Endothelial cell of umbilical vein (primary cell): ENCODE measurements around the gene DDX23. TPM values are rescaled to one million over a fixed set of nuclear protein-coding genes. Genes with fewer than 3 reads are reported as not detected.
"Not testable (repeated sequence)": the region's sequence is repeated elsewhere in the genome, so short reads cannot be mapped to it uniquely, and the experiment has no call there.

Experiments used
- BruUV-seq: library from RNA; stranded (reverse); fragments of 400-500 nt; replicated peaks from 2 replicates; lab custom pipeline; 2021; lab: Mats Ljungman, UMichigan
- CTCF ChIA-PET: fragments of 300-600, 350-600 bp; sonication (Branson Sonifier 250); formaldehyde crosslinking; loops from one replicate; lab custom pipeline; 2021; ENCODE audit warnings: antibody characterized with exemption, inconsistent platforms; lab: Charles Lee
- POLR2A ChIA-PET: fragments of 300-600, 350-600 bp; sonication (Branson Sonifier 250); formaldehyde crosslinking; loops from one replicate; lab custom pipeline; 2021; ENCODE audit warnings: antibody characterized with exemption, inconsistent platforms; lab: Charles Lee
- DNase-seq: peaks from one replicate; pipeline ENCODE4 v3.0.0-alpha.2; 2011; ENCODE audit warnings: low read depth, low spot score
- FAIRE-seq: peaks from 2 replicates; lab custom pipeline; 2011; peaks lifted over from hg19 to GRCh38; lab: Jason Lieb, UNC
- H2AFZ ChIP-seq: 2 replicates; pipeline ENCODE4 v1.6.0; 2012; ENCODE audit warnings: low read depth, low read length, control low read depth, inconsistent platforms
- H3K27ac ChIP-seq: 2 replicates; pipeline ENCODE4 v1.5.1; 2011; ENCODE audit warnings: low read depth, mild to moderate bottlenecking, control low read depth, low read length, moderate library complexity; ENCODE audit not compliant: insufficient read depth
- H3K27me3 ChIP-seq, 2 experiments: 2 replicates each; pipeline versions ENCODE4 v1.6.0 to v1.6.1; 2011; ENCODE audit warnings: low read length in 2 of 2, mixed read lengths in 1 of 2; ENCODE audit not compliant: control insufficient read depth in 2 of 2, insufficient read depth in 2 of 2
- H3K36me3 ChIP-seq, 2 experiments: 2 replicates in 1 of 2; 3 replicates in 1 of 2; pipeline ENCODE4 v1.5.1; 2011; ENCODE audit warnings: low read length in 2 of 2, mild to moderate bottlenecking in 1 of 2, moderate library complexity in 1 of 2; ENCODE audit not compliant: control insufficient read depth in 2 of 2, insufficient read depth in 2 of 2; ENCODE audit errors: extremely low read depth in 1 of 2
- H3K4me1 ChIP-seq: 3 replicates; pipeline ENCODE4 v1.5.1; 2011; ENCODE audit warnings: mild to moderate bottlenecking, low read length; ENCODE audit not compliant: control insufficient read depth, insufficient read depth; ENCODE audit errors: extremely low read depth
- H3K4me2 ChIP-seq: 2 replicates; pipeline ENCODE4 v1.6.1; 2011; ENCODE audit warnings: low read length, control low read depth, mixed read lengths; ENCODE audit not compliant: insufficient read depth
- H3K4me3 ChIP-seq, 3 experiments: fragments of 200-600 bp in 1 of 3; sonication (generic), shearing (Covaris generic) in 1 of 3; replicated peaks in 1 of 3; 2 replicates each; pipeline ENCODE4 v1.5.1; 2011 to 2016; ENCODE audit warnings: control low read depth in 3 of 3, low read length in 3 of 3, mild to moderate bottlenecking in 2 of 3, inconsistent platforms in 1 of 3, low read depth in 1 of 3, moderate library complexity in 1 of 3; ENCODE audit not compliant: insufficient read depth in 1 of 3
- H3K79me2 ChIP-seq: 2 replicates; pipeline ENCODE4 v1.6.0; 2012; ENCODE audit warnings: low read length, inconsistent platforms; ENCODE audit not compliant: control insufficient read depth, insufficient read depth
- H3K9ac ChIP-seq: replicated peaks from 2 replicates; pipeline ENCODE3; 2011; ENCODE audit warnings: low read length, control low read depth; ENCODE audit not compliant: insufficient read depth; ENCODE audit errors: extremely low read depth
- H3K9me1 ChIP-seq: replicated peaks from 3 replicates; pipeline ENCODE4 v1.6.0; 2011; ENCODE audit warnings: mild to moderate bottlenecking, low read length; ENCODE audit not compliant: control insufficient read depth, insufficient read depth; ENCODE audit errors: extremely low read depth
- H3K9me3 ChIP-seq: replicated peaks from 2 replicates; pipeline ENCODE4 v1.5.1; 2012; ENCODE audit warnings: low read length, inconsistent platforms; ENCODE audit not compliant: control insufficient read depth, insufficient read depth
- H4K20me1 ChIP-seq: replicated peaks from 2 replicates; pipeline ENCODE3; 2011; ENCODE audit warnings: mild to moderate bottlenecking, low read length; ENCODE audit not compliant: control insufficient read depth, insufficient read depth; ENCODE audit errors: extremely low read depth
- GATA2 ChIP-seq: IDR thresholded peaks from 2 replicates; pipeline ENCODE4 v1.7.0; 2011; ENCODE audit warnings: low read depth, mild to moderate bottlenecking, moderate library complexity, mixed read lengths, low read length; ENCODE audit not compliant: insufficient read length, insufficient read depth
- MAX ChIP-seq: IDR thresholded peaks from 2 replicates; pipeline ENCODE4 v1.6.1; 2011; ENCODE audit not compliant: insufficient read depth, insufficient read length
- dilution Hi-C: fragments of 300-500 bp; cut with MboI; formaldehyde crosslinking; loops from one replicate; pipeline ENCODE4 v1.15.0; 2019; ENCODE audit warnings: low sequenced_read_pairs; ENCODE audit not compliant: extremely low pct_ligation_motif_present
- intact Hi-C: fragments of 100-400 bp; cut with micrococcal nuclease; formaldehyde crosslinking; loops from one replicate; pipeline ENCODE4 v1.10.0; 2022
- polyA plus RNA-seq, 4 experiments: library from polyadenylated mRNA; depleted of rRNA in 3 of 4; stranded (reverse) in 3 of 4; unstranded in 1 of 4; fragments of >200 nt; gene quantifications; 2 replicates each; pipeline versions ENCODE4 v1.2.1 to v1.2.3, GENCODE V29; 2011 to 2012; ENCODE audit warnings: missing spikeins in 1 of 4
- total RNA-seq: library from RNA; stranded (reverse); gene quantifications from 2 replicates; pipeline ENCODE4 v1.2.3, GENCODE V29; 2021

Gene DDX23
- total and polyA plus RNA-seq, 2 donors (not counting 3 experiments of a cell fraction or from before 2014, with no cell fraction given), result 56.0 to 107 TPM

GRCh38 chr12:48861111-48861510 is 9.1 kb upstream of the DDX23 start:
- no peak overlapping the region for H2AFZ ChIP-seq
- dilution Hi-C loops (no loop called here), intact Hi-C loops (no loop called here)
- DNase-seq (no peak), FAIRE-seq (no peak)
- no peak overlapping the region for H3K4me2 ChIP-seq
- ChIA-PET POLR2A (no interaction called here), CTCF (interaction anchor here (1.5 to 9.2 kb wide), 2 partner anchors 8 to 43 kb away, joined by 8 to 96 read pairs; partner anchors contain the start of gene DDX23)
- peaks cover 17% of the 10 kb centered on the region in 2 experiments for H3K27me3 ChIP-seq
- no peaks in the 10 kb centered on the region for H3K9me1 ChIP-seq
- peaks cover 11% of the 10 kb centered on the region for H3K4me1 ChIP-seq
- peaks cover 0 to 6% of the 10 kb centered on the region in 2 experiments for H3K36me3 ChIP-seq
- no peaks in the 10 kb centered on the region for H4K20me1 ChIP-seq
- no peaks in the 10 kb centered on the region for H3K79me2 ChIP-seq
- TF ChIP-seq MAX (no peak), GATA2 (no peak)
- no peak overlapping the region for H3K27ac ChIP-seq
- H3K9me3 ChIP-seq, result no peaks in the 10 kb centered on the region
- no peak overlapping the region for H3K9ac ChIP-seq
- H3K4me3 ChIP-seq, result no peak overlapping the region
- no TSS peak for BruUV-seq

GRCh38 chr12:48860236-48860635 is 8.3 kb upstream of the DDX23 start:
- ChIA-PET POLR2A (interaction anchor here (0.7 kb wide), 1 partner anchor 13 kb away, joined by 3 read pairs; no protein-coding TSS in a partner anchor), CTCF (interaction anchor here (1.0 to 11.3 kb wide), 5 partner anchors 8 to 76 kb away, joined by 3 to 703 read pairs (median 4); a partner anchor contains a TSS)
- H3K4me3 ChIP-seq, BruUV-seq, H3K9me3 ChIP-seq, FAIRE-seq, H3K4me2 ChIP-seq, H3K36me3 ChIP-seq, dilution Hi-C loops, H2AFZ ChIP-seq, H3K27ac ChIP-seq, H3K79me2 ChIP-seq, H3K9ac ChIP-seq, H4K20me1 ChIP-seq, H3K4me1 ChIP-seq, H3K9me1 ChIP-seq, DNase-seq, intact Hi-C loops: not testable (repeated sequence)
- peaks cover 17% of the 10 kb centered on the region in 2 experiments for H3K27me3 ChIP-seq
